Adrenal gland (tissue), 12 donors: Measurements from ENCODE around the gene BRCA2. TPM values are rescaled to one million over a fixed set of nuclear protein-coding genes. Genes with fewer than 3 reads are reported as not detected.

ENCODE experiments used
- DNase-seq, 7 donors: peaks; one replicate each; pipeline ENCODE4 v3.0.0-alpha.2; 2019 to 2020
- H3K27ac ChIP-seq, 5 donors: fragments of 200-600 bp; sonication (generic) in 4 of 5; 1 replicate in 3 of 5; 2 replicates in 2 of 5; pipeline versions ENCODE4 v1.5.1 to v1.8.0; 2016 to 2020; ENCODE audit warnings: mild to moderate bottlenecking in 1 of 5
- H3K27me3 ChIP-seq: fragments of 200-600 bp; 2 replicates; pipeline ENCODE4 v1.8.0; 2021
- H3K36me3 ChIP-seq, 2 donors: fragments of 200-600 bp; replicated peaks in 1 of 2; 1 replicate in 1 of 2; 2 replicates in 1 of 2; pipeline versions ENCODE4 v1.5.1 to v1.8.0; 2018 to 2022
- H3K4me1 ChIP-seq, 2 donors: fragments of 200-600 bp; replicated peaks in 1 of 2; 1 replicate in 1 of 2; 2 replicates in 1 of 2; pipeline versions ENCODE4 v1.5.1 to v1.8.0; 2018 to 2021
- H3K4me3 ChIP-seq, 4 donors: fragments of 200-600 bp; sonication (generic) in 3 of 4; one replicate each; pipeline ENCODE4 v1.5.1; 2016 to 2018
- H3K9me3 ChIP-seq, 3 donors: fragments of 200-600 bp; sonication (generic) in 1 of 3; replicated peaks in 1 of 3; 1 replicate in 2 of 3; 2 replicates in 1 of 3; pipeline versions ENCODE4 v1.5.1 to v1.8.0; 2016 to 2021
- CTCF ChIP-seq, 6 experiments: fragments of 450-650 bp in 4 of 6; fragments of 200-600 bp in 2 of 6; sonication (generic) in 1 of 6; IDR thresholded peaks; 1 replicate in 5 of 6; 2 replicates in 1 of 6; pipeline versions ENCODE4 v1.5.1 to v1.8.0; 2016 to 2021; ENCODE audit warnings: antibody characterized with exemption in 6 of 6, mild to moderate bottlenecking in 2 of 6, moderate library complexity in 1 of 6
- POLR2A ChIP-seq, 2 donors: fragments of 450-650 bp; IDR thresholded peaks; one replicate each; pipeline ENCODE4 v1.6.1; 2017; ENCODE audit warnings: antibody characterized with exemption in 2 of 2, mild to moderate bottlenecking in 2 of 2, moderate library complexity in 1 of 2
- WGBS, 4 donors: extraction: QIAGEN DNeasy Blood & Tissue Kit in 2 of 4; methylation state at CpG; one replicate each; pipeline versions ENCODE4 v1.1.5 to v1.1.7; 2013 to 2017; 5-methylcytosine and 5-hydroxymethylcytosine counted together
- intact Hi-C, 2 donors: fragments of 100-400 bp; cut with DNase I; formaldehyde crosslinking; loops; one replicate each; pipeline versions ENCODE4 v1.14.1 to v1.15.0; 2022 to 2023
- polyA plus RNA-seq, 3 donors: library from polyadenylated mRNA; stranded (reverse); fragments of 200-250 nt in 2 of 3; fragments of 350-450 nt in 1 of 3; fragmentation: Illumina TruSeq in 1 of 3; extraction: RNeasy Lipid Tissue Mini Kit (QIAGEN cat#74804) in 1 of 3; gene quantifications; one replicate each; pipeline ENCODE4 v1.2.3, GENCODE V29; 2013 to 2014
- total RNA-seq, 9 donors: library from RNA; depleted of rRNA in 4 of 9; stranded (reverse); fragments of >200 nt in 4 of 9; fragments of 120-200 nt in 1 of 9; fragmentation: NEBNext Ultra II Directional in 1 of 9; extraction: Animal tissue kit (Norgen Biotek cat#: 25700) in 1 of 9; gene quantifications; one replicate each; pipeline versions ENCODE4 v1.1.0 to v1.2.4, GENCODE V29; 2013 to 2023
- donor health status: healthy with polysubstance abuse.
- donor health status: Bipolar disorder and iron deficiency.
- donor health status: DM: yes; HTN: yes; CAD: no.
- donor health status: DM: no; HTN: no; CAD: no.
- donor health status: DM: no; HTN: no; CAD: no.
- donor health status: DM: yes; HTN: yes; CAD: no.

BRCA2 gene
- total and polyA plus RNA-seq, 12 donors, result 0.07 to 4.5 (median 1.2) TPM

GRCh38 chr13:32272021-32272683, 43.2 kb upstream of the BRCA2 start:
- Histone ChIP-seq H3K4me1 (no peaks in the 10 kb centered on the region), H3K36me3 (no peaks in the 10 kb centered on the region), H3K4me3 (no peak overlapping the region), H3K27ac (no peak overlapping the region), H3K27me3 (no peaks in the 10 kb centered on the region), H3K9me3 (no peaks in the 10 kb centered on the region)
- TF ChIP-seq CTCF (IDR thresholded peaks at IDR 0.05), result no peak
- TF ChIP-seq POLR2A (IDR thresholded peaks at IDR 0.05), result no peak
- intact Hi-C loops, result no loop called here
- DNase-seq, result no peak
- 70 to 89% (median 83%) methylated on average over 4 of the region's 4 CpGs for WGBS, 4 donors

- no peaks in the 10 kb centered on the region for H3K4me1 ChIP-seq
- H3K4me3 ChIP-seq, result no peak overlapping the region
- no peaks in the 10 kb centered on the region for H3K9me3 ChIP-seq
- no peaks in the 10 kb centered on the region for H3K36me3 ChIP-seq
- no peak overlapping the region for H3K27ac ChIP-seq
- no peak for DNase-seq
- 13 to 98% (median 76%) methylated on average over 1 of the region's 1 CpG for WGBS, 4 donors
- intact Hi-C loops, result no loop called here
- no peaks in the 10 kb centered on the region for H3K27me3 ChIP-seq
- TF ChIP-seq POLR2A (IDR thresholded peaks at IDR 0.05) (no peak), CTCF (IDR thresholded peaks at IDR 0.05) (no peak)
Observed at GRCh38 chr13:32277839-32278238, 37.5 kb upstream of the BRCA2 start.

- Histone ChIP-seq H3K9me3 (no peaks in the 10 kb centered on the region), H3K4me3 (no peak overlapping the region), H3K27me3 (no peaks in the 10 kb centered on the region), H3K27ac (no peak overlapping the region), H3K36me3 (no peaks in the 10 kb centered on the region), H3K4me1 (no peaks in the 10 kb centered on the region)
- intact Hi-C loops, result no loop called here
- no peak for DNase-seq
- no peak for TF ChIP-seq CTCF (IDR thresholded peaks at IDR 0.05)
- TF ChIP-seq POLR2A (IDR thresholded peaks at IDR 0.05), result no peak
- 85 to 92% (median 89%) methylated on average over 3 of the region's 3 CpGs for WGBS, 4 donors
Observed at GRCh38 chr13:32278426-32278825, 36.9 kb upstream of the BRCA2 start.

GRCh38 chr13:32281096-32281495, 34.2 kb upstream of the BRCA2 start:
- Histone ChIP-seq H3K9me3 (no peaks in the 10 kb centered on the region), H3K27ac (no peak overlapping the region), H3K4me1 (no peaks in the 10 kb centered on the region), H3K27me3 (no peaks in the 10 kb centered on the region), H3K36me3 (no peaks in the 10 kb centered on the region), H3K4me3 (no peak overlapping the region)
- no peak for DNase-seq
- no peak for TF ChIP-seq CTCF (IDR thresholded peaks at IDR 0.05)
- intact Hi-C loops, result no loop called here
- WGBS, 4 donors, result 89 to 95% (median 92%) methylated on average over 1 of the region's 1 CpG
